GM12872 (cell line): ENCODE measurements around the gene MEMO1.

Source experiments
- CTCF ChIP-seq: IDR thresholded peaks from 3 replicates; pipeline ENCODE4 v1.5.1; 2011; ENCODE audit warnings: low read depth, mild to moderate bottlenecking, low read length, moderate library complexity; ENCODE audit not compliant: insufficient read depth

MEMO1 gene

GRCh38 chr2:32011485-32011960, 715 bp upstream of the MEMO1 start:
- TF ChIP-seq CTCF: no peak

- no peak for TF ChIP-seq CTCF
These were observed 1.1 kb downstream of the MEMO1 start for GRCh38 chr2:32009516-32010256.

GRCh38 chr2:32008805-32009515, 1.8 kb downstream of the MEMO1 start:
- no peak for TF ChIP-seq CTCF

- TF ChIP-seq CTCF: no peak
These were observed 3.8 kb downstream of the MEMO1 start for GRCh38 chr2:32007121-32007391.

- TF ChIP-seq CTCF: no peak
These were observed 5.3 kb downstream of the MEMO1 start for GRCh38 chr2:32005371-32005976.

- no peak for TF ChIP-seq CTCF
These were observed 7.0 kb downstream of the MEMO1 start for GRCh38 chr2:32003791-32004190.

- no peak for TF ChIP-seq CTCF
These were observed 8.4 kb downstream of the MEMO1 start for GRCh38 chr2:32002406-32002805.
